SK-N-SH (cell line): ENCODE measurements around the gene CHTF18.

Experiments used
- EP300 ChIP-seq, 2 experiments: IDR thresholded peaks; 2 replicates each; pipeline versions ENCODE4 v1.4.0 to v1.6.1; 2012; ENCODE audit warnings: borderline replicate concordance in 1 of 2, low read depth in 1 of 2, low read length in 1 of 2
- SIN3A ChIP-seq: IDR thresholded peaks from 2 replicates; pipeline ENCODE4 v1.6.1; 2012; ENCODE audit warnings: low read depth, mild to moderate bottlenecking, low read length, moderate library complexity, borderline replicate concordance
- TF ChIP-seq, protein P1 (sequence below): IDR thresholded peaks from 2 replicates; pipeline ENCODE4 v1.4.0; 2012; ENCODE audit warnings: low read depth
- TF ChIP-seq, protein P2 (sequence below): fragments of 200-600 bp; sonication (generic); IDR thresholded peaks from 2 replicates; pipeline ENCODE4 v1.6.1; 2017; ENCODE audit warnings: antibody characterized with exemption, mild to moderate bottlenecking, moderate library complexity

DNA sequence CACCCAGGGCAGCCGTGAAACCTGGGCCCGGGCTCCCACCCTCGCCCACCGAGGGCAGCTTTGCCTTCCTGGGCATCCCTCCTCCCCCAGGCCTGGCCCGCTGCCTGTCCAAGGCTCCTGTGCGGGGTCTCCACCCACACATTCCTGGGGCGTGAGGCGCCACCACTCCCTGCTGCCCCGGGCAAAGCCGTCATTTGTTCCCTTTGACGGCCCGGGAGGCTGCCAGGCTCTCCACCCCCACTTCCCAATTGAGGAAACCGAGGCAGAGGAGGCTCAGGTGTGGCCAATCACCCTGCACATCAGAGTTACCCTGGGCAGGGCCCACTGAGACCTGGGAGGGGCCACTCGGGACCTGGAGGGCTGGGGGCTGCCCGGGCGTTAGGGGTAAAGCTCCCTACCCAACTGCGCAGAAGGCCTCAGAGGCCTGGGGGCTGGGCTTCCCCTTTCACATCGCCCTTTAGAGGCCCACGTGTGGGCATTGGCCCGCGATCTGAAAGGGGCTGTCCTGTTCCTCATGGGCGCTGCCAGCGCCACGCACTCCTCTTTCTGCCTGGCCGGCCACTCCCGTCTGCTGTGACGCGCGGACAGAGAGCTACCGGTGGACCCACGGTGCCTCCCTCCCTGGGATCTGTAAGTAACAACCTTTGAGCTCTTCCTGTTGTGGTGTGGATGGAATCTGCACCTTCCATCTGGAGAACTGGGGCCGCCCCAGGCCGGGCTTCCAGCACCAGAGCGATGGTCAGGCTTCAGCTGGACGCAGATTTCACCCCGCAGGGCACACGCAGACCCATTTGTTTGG lies 27.7 kb upstream of the CHTF18 start, which contains the start of gene MSLN:
- TF ChIP-seq, protein P1, sequence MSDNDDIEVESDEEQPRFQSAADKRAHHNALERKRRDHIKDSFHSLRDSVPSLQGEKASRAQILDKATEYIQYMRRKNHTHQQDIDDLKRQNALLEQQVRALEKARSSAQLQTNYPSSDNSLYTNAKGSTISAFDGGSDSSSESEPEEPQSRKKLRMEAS, result no peak
- no peak for TF ChIP-seq SIN3A
- TF ChIP-seq, protein P2, sequence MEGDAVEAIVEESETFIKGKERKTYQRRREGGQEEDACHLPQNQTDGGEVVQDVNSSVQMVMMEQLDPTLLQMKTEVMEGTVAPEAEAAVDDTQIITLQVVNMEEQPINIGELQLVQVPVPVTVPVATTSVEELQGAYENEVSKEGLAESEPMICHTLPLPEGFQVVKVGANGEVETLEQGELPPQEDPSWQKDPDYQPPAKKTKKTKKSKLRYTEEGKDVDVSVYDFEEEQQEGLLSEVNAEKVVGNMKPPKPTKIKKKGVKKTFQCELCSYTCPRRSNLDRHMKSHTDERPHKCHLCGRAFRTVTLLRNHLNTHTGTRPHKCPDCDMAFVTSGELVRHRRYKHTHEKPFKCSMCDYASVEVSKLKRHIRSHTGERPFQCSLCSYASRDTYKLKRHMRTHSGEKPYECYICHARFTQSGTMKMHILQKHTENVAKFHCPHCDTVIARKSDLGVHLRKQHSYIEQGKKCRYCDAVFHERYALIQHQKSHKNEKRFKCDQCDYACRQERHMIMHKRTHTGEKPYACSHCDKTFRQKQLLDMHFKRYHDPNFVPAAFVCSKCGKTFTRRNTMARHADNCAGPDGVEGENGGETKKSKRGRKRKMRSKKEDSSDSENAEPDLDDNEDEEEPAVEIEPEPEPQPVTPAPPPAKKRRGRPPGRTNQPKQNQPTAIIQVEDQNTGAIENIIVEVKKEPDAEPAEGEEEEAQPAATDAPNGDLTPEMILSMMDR, result no peak
- TF ChIP-seq EP300 (IDR thresholded peaks at IDR 0.05; ENCODE audit: borderline replicate concordance in 1 of 2, low read depth in 1 of 2, low read length in 1 of 2), result no peak
